HG03103 (cell line): Measurements from ENCODE around the gene HMHB1.
A peak's percentile ranks its signal among the peaks of the same experiment; 100 is the strongest.
"Not testable (repeated sequence)": the region's sequence is repeated elsewhere in the genome, so short reads cannot be mapped to it uniquely, and the experiment has no call there.

Source experiments
- ATAC-seq: cut with Tn5 transposase; IDR thresholded peaks from one replicate; pipeline ENCODE4 v1.9.1; 2021; ENCODE audit warnings: low read depth; ENCODE audit not compliant: unreplicated experiment

Gene HMHB1

DNA sequence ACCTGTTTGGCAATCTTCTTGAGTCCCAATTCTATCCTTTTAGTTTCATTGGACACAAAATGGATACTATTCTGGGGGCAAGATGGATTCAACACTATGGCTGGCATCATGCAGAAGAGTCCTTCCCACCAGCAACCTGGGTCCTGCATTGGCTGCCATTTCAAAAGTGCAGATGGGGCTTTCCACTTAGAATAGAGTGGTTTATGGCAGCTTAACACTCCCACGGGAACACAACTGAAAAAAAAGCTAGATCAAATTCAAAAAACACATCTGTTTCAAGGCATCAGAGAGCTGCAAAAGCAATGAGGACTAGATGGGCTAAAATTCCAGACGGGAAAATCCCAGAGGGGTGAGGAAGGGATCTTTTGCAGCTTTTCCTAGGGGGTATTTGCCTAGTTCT lies 11.2 kb upstream of the HMHB1 start:
- no peak for ATAC-seq

DNA sequence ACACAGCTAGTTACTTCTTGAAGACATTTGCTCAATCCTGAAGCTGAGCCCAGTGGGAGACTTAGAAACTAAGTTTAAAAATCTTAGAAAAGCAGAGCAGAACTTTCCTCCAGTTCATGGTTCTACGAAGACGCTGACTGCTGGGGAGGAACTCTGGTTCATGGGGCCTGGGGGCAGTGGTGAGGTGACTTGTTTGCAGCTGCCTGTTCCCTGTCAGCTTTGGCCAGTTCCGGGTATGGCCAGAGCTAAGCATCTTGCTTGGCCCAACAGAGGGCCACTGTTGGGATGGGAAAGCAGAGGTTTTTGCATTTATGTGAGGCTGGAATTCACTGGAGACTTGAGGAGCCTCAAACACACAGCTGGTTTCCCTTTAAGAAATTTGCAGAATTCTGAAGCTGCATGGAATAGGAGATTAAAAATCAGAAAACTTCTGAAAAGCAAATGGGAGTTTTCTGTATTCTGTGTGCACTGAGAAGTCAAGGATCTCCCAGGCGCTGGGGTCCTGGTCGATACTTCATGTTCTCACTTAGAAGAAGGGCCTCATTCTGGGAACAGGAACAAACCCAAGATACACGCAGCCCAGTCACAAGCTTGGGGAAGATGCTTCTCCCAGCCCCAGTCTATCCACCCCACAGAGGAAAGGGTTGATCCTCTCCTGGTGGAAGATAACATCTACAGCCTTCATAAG lies 10.6 kb upstream of the HMHB1 start:
- ATAC-seq, result no peak

GRCh38 chr5:143805861-143806260 lies 6.1 kb upstream of the HMHB1 start:
- no peak for ATAC-seq

GRCh38 chr5:143806579-143806978 lies 5.4 kb upstream of the HMHB1 start:
- ATAC-seq, result no peak

- no peak for ATAC-seq
These were observed 4.6 kb upstream of the HMHB1 start for GRCh38 chr5:143807401-143807800.

DNA sequence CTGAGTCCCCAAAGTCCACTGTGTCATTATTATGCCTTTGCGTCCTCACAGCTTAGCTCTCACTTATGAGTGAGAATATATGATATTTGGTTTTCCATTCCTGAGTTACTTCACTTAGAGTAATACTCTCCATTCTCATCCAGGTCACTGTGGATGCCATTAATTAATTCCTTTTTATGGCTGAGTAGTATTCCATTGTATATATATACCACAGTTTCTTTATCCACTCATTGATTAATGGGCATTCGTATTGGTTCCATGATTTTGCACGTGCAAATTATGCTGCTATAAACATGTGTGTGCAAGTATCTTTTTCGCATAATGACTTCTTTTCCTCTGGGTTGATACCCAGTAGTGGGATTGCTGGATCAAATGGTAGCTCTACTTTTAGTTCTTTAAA lies 4.4 kb downstream of the HMHB1 start:
- not testable (repeated sequence) for ATAC-seq

DNA sequence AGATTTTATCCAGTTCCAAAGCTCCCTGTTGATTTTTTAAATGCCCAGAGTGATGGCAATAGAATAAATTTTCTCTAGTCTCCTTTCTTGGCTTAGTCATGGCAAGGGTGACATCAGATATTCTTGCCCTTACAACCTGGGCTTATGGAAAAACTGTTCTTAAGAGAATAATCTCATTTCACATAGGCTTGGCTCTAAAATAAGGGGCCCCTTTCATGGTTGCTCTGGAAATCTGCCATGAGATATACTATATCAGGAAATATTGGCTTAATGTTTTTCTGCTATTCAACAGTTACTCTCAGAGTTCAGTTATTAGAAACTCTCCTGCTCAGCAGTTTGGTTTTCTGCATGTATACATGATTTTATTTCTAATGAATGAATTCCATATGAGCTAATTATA lies 7.8 kb downstream of the HMHB1 start:
- no peak for ATAC-seq

DNA sequence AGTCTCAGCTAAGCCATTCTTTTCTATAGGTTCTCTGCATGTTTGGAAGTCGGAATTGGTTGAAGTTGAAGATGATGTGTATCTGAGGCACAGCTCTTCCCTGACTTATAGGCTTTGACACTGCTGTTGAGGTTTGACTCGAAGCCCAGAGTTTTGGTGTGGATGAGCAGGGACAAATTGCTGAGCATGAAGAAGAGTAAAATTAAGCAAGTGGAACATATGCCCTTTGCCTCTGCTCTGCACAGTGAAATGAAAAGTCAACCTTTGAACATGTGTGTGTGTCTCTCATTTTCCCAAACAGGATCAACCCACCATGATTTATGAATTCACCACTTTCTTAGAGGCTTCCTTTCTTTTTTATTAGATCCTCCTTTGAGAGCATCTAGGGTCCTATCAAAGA lies 8.5 kb downstream of the HMHB1 start:
- ATAC-seq, result no peak

DNA sequence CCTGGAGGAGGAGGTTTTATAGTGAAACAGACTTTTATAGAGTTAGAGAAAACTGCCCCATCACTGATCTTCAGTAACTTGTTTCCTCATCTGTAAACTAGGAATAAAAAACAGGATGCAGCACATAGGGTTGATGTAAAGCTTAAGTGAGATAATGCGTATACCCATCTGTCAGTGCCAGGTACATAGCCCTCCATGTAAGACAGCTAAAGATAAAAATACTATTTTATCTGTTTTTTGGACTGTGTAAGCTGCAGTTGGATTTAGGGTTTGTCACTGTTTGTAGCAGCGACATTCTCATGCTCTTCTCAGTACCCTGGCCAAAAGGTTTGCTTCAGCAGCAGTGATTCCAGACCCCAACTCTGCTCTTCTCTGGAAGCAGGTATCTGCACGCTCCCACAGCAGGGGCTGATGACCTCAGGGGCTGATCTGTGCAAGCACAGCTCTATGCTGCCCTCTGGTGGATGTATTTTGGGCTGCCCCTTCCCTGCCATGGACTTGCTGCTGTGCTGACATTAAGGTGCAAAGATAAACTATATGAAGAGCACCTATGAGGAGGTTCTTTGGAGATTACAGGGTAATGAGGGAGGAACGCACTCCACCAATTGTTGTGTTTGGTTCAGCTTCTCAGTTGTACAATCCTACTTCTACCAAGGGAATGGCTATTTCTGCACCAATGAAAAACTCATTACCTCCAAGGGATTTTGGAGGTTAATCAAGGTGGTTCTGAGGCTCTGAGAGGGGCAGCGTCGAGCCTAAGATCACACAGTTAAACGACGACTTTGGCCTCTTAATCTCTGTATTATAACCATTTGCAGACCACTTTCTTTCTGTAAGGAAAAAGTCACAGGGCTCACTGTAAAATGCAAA lies 13.1 kb downstream of the HMHB1 start:
- peak; percentile 57 for ATAC-seq

DNA sequence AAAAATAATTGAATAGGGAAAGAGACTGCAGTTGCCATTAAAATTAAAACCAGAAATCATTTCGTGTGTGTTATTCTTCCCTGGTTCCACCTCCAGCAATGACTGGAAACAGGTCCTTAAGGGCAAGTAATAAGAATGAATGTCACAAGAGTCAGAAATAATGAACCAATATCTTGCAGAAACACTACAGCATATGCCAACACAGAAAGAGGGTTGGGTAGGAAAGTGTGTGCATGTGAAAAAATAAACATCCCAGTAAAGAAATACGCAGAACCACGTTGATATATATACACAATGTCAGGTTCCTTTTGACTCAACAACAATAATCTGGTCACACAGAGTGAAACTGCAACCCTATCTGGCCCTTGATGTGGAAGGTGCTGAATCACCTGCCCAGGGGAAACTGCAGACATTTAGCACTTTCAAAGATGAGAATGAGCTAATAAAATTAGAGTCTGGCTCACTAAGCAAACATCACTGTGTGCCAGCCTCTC lies 15.0 kb downstream of the HMHB1 start:
- peak; percentile 92 for ATAC-seq

DNA sequence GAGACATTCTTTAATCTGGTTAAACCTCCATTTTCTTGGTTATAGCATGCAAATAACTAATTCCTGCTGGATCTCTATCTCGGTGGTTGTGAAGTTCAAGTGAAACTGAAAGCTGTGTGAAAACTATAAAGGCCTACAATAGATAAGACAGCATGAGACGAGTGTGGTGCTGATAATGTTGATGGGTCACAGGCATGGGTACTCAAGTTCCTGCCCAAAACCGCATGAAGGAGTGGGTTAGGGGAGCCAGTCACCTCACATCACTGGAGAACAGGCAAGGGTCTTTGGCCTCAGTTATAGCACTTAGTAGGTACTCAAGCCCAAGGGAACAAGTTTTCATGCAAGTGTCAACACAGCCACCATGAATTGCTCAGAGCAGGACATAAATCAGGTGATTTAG lies 16.7 kb downstream of the HMHB1 start:
- ATAC-seq, result no peak

DNA sequence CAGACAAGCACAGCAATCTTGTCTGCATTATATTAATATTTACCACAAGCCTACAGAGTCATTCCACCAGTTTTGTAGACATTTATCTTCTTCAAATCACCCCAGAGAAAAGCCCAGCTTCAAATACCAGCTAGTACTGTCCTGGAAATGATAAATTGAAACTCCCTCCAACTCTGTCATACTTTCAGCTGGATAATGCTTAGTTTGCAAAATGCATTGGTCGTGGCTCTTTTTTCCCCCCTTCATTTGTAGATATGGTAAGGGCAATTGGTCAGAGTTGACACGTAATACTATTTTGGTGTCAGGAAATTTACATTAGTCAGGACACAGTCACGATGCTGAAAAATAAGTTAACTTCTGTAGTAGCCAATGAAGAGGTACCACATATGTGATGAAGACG lies 21.2 kb downstream of the HMHB1 start:
- ATAC-seq, result no peak

DNA sequence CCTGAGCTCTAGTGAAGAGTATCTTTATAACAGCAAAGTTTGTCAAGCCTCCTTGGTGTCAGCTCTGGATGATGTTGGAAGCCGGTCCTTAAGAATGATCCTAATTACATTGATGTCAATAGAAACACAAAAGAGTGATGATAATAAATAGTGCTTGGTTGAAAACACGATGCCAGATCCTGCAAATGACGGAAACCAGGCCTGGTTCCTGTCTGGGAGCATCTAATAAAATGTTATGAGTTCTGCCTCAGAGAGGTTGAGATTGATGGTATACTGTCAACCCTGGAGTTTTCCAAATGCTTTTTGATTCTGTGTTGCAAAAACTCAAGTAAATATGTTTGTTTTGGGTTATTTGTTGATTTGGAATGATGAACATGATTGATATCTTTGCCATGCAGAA lies 23.3 kb downstream of the HMHB1 start:
- ATAC-seq, result no peak

GRCh38 chr5:143836161-143836725 lies 24.3 kb downstream of the HMHB1 start:
- no peak for ATAC-seq

DNA sequence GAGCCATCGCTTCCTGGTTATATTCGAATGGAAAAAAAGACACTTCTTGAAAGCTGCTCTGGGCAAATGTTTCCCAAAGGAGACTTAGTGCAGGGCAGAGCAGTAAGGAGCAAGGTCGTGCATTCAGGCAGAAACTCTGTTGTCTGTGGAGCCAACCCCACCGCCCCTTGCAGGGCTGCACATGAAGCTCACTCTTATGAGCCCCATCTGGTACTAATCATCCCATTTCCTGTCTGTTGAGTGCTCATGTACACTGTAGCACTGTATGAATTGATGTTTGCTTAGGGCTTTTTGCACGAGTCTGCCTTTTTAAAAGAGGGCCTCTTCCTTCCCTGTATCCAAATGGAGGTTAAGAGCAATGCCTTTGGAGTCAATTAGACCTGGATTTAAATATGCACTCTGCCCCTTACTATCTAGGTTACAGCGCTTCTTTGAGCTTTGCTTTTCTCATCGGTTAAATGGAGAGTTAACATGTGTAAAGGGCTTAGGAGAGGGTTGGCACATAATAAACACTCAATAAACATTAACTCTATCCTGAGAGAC lies 25.4 kb downstream of the HMHB1 start:
- no peak for ATAC-seq

DNA sequence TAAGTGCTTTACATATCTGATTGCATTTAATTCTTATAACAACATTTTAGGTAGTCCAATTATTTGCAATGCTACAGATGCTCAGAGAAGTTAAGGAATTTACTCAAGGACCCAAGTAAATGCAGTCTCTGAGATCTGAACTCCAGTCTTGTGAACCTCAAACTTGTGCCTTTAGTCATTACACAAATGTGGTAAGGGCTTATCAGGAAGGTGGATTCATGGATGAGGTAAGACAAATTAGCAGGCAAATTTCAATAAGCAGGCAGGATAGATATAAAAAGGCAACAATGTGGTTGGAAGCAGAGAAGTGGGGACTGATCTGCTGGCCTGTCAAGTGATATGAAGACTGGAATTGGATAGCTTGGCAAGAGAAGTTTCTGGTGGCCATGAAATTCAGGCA lies 29.5 kb downstream of the HMHB1 start:
- ATAC-seq, result no peak

DNA sequence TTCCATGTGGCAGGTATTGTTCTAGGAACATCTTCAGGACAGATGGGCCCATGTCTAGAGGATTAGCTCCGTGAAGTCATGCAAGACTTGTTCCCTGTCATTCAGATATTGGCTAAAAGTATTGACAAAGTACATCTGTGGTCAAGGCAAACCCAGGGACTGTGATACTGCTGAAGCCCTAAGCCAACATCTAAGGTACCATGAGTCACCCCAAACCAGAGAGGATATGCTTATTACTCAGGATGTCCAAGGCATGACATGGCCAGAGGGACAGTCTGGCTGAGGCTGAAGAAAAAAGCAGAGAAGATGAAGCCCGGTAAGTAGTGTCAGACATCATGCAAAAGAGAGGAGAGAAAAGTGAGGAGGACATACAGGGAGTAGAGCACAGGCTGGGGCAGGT lies 31.0 kb downstream of the HMHB1 start:
- ATAC-seq, result no peak

DNA sequence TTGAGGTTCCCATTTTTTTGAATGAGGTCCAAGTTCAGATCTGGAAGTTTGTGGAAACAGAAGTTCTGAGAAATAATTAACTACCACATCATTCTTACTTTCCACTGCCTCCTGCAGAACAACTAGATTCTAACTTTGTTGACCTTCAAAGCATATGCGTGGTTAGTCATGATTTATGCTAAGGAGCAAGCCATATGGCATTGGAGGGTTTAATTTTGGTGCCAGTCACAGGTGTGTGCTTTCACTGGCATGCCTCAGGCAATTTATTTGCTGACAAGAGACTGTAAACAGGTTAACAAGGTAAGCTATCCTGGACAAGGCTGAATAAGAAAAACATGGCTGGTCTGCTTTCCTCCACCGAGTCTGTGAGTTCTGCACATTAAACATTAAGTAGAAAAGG lies 31.5 kb downstream of the HMHB1 start:
- ATAC-seq, result no peak

GRCh38 chr5:143850050-143850683 lies 38.2 kb downstream of the HMHB1 start:
- ATAC-seq, result no peak

- ATAC-seq, result no peak
These were observed 39.4 kb downstream of the HMHB1 start for GRCh38 chr5:143851383-143851782.

DNA sequence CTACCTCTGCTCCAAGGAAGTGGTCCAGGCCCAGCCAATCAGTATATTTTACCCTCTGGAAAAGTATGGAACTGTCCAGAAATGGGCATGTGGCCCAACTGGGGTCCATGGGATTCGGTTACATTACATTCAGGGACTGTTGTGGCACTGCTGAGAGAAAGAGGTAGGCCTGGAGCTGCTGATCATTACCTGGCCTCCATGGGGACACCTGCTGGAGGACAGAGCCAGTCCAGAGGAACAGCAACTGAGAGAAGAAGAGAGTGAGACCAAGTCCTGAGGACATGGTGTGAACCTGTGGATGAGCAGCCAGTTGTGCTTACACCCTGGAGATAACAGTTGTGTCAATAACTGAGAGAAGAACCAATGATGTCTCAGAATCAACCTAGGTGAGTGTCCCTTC lies 48.2 kb downstream of the HMHB1 start:
- ATAC-seq, result no peak
